HEK293 (cell line): ENCODE data around the gene RPL13A.
"Not testable (repeated sequence)": the region's sequence is repeated elsewhere in the genome, so short reads cannot be mapped to it uniquely, and the experiment has no call there.

Experiments
- CTCF ChIA-PET: fragments of 350-600 bp; formaldehyde crosslinking; extraction: SDS; loops from one replicate; lab custom pipeline; 2021; ENCODE audit warnings: antibody characterized with exemption; lab: Yijun Ruan, JAX
- POLR2A ChIA-PET: fragments of 300-600 bp; formaldehyde crosslinking; extraction: SDS; loops from one replicate; lab custom pipeline; 2020; ENCODE audit warnings: antibody characterized with exemption, inconsistent platforms; lab: Yijun Ruan, JAX
- H3K27ac ChIP-seq: fragments of 200-500 bp; sonication (Bioruptor generic); 2 replicates; pipeline ENCODE4 v1.5.1; 2014; ENCODE audit warnings: low read depth, low read length, control low read depth, inconsistent platforms; ENCODE audit errors: extremely low read depth
- H3K36me3 ChIP-seq, 2 experiments: fragments of 200-500 bp in 1 of 2; sonication (Bioruptor generic) in 1 of 2; 1 replicate in 1 of 2; 2 replicates in 1 of 2; pipeline ENCODE4 v1.5.1; 2014 to 2017; ENCODE audit warnings: inconsistent platforms in 2 of 2, low read length in 2 of 2; ENCODE audit not compliant: control insufficient read depth in 2 of 2, insufficient read depth in 1 of 2
- H3K4me1 ChIP-seq: fragments of 200-500 bp; sonication (Bioruptor generic); 2 replicates; pipeline ENCODE4 v1.5.1; 2014; ENCODE audit warnings: mild to moderate bottlenecking, low read length, inconsistent platforms; ENCODE audit not compliant: control insufficient read depth, insufficient read depth
- H3K4me3 ChIP-seq: 2 replicates; pipeline ENCODE4 v1.5.1; 2011; ENCODE audit warnings: low read depth, mild to moderate bottlenecking, control low read depth, low read length, moderate library complexity
- H3K9me3 ChIP-seq: fragments of 200-500 bp; sonication (Bioruptor generic); 2 replicates; pipeline ENCODE4 v1.5.1; 2014; ENCODE audit warnings: low read depth, low read length, inconsistent platforms; ENCODE audit not compliant: control insufficient read depth, insufficient read depth
- GLIS1 ChIP-seq: fragments of 450-650 bp; formaldehyde crosslinking; IDR thresholded peaks from 2 replicates; pipeline ENCODE4 v1.5.1; 2016; ENCODE audit warnings: missing biosample characterization, missing genetic modification characterization
- OSR2 ChIP-seq: fragments of 450-650 bp; formaldehyde crosslinking; IDR thresholded peaks from 2 replicates; pipeline ENCODE4 v1.5.1; 2016; ENCODE audit warnings: missing biosample characterization, missing genetic modification characterization
- OVOL3 ChIP-seq: fragments of 450-650 bp; formaldehyde crosslinking; IDR thresholded peaks from 2 replicates; pipeline ENCODE4 v1.5.1; 2016; ENCODE audit warnings: missing biosample characterization, missing genetic modification characterization
- SP2 ChIP-seq: fragments of 450-650 bp; formaldehyde crosslinking; IDR thresholded peaks from 2 replicates; pipeline ENCODE4 v1.5.1; 2016; ENCODE audit warnings: missing biosample characterization, missing genetic modification characterization
- WT1 ChIP-seq: fragments of 450-650 bp; formaldehyde crosslinking; IDR thresholded peaks from 2 replicates; pipeline ENCODE4 v1.5.1; 2016; ENCODE audit warnings: missing biosample characterization, missing genetic modification characterization
- YY1 ChIP-seq: fragments of 450-650 bp; formaldehyde crosslinking; IDR thresholded peaks from 2 replicates; pipeline ENCODE4 v1.5.1; 2018; ENCODE audit warnings: missing biosample characterization, missing genetic modification characterization
- ZBTB21 ChIP-seq: fragments of 450-650 bp; formaldehyde crosslinking; IDR thresholded peaks from 2 replicates; pipeline ENCODE4 v1.5.1; 2017; ENCODE audit warnings: missing biosample characterization, missing genetic modification characterization
- ZBTB8A ChIP-seq: fragments of 450-650 bp; formaldehyde crosslinking; IDR thresholded peaks from 2 replicates; pipeline ENCODE4 v1.5.1; 2016; ENCODE audit warnings: missing biosample characterization, missing genetic modification characterization
- ZFP69B ChIP-seq: fragments of 450-650 bp; formaldehyde crosslinking; IDR thresholded peaks from 2 replicates; pipeline ENCODE4 v1.5.1; 2016; ENCODE audit warnings: missing biosample characterization, missing genetic modification characterization
- ZNF121 ChIP-seq: fragments of 450-650 bp; formaldehyde crosslinking; IDR thresholded peaks from 2 replicates; pipeline ENCODE4 v1.5.1; 2016; ENCODE audit warnings: missing biosample characterization, missing genetic modification characterization
- ZNF138 ChIP-seq: fragments of 450-650 bp; formaldehyde crosslinking; IDR thresholded peaks from 2 replicates; pipeline ENCODE4 v1.5.1; 2016; ENCODE audit warnings: missing biosample characterization, missing genetic modification characterization, borderline replicate concordance
- ZNF18 ChIP-seq: fragments of 450-650 bp; formaldehyde crosslinking; IDR thresholded peaks from 2 replicates; pipeline ENCODE4 v1.5.1; 2016; ENCODE audit warnings: missing biosample characterization, missing genetic modification characterization
- ZNF266 ChIP-seq: fragments of 450-650 bp; formaldehyde crosslinking; IDR thresholded peaks from 2 replicates; pipeline ENCODE4 v1.5.1; 2016; ENCODE audit warnings: missing biosample characterization, missing genetic modification characterization, low read depth
- ZNF274 ChIP-seq, 2 experiments: fragments of 200-500 bp in 1 of 2; fragments of 450-650 bp in 1 of 2; sonication (Bioruptor generic) in 1 of 2; formaldehyde crosslinking in 1 of 2; IDR thresholded peaks; 2 replicates each; pipeline versions ENCODE4 v1.5.1 to v1.6.1; 2014 to 2016; ENCODE audit warnings: borderline replicate concordance in 1 of 2, inconsistent platforms in 1 of 2, low read length in 1 of 2, missing biosample characterization in 1 of 2, missing genetic modification characterization in 1 of 2
- ZNF280D ChIP-seq: fragments of 450-650 bp; formaldehyde crosslinking; IDR thresholded peaks from 2 replicates; pipeline ENCODE4 v1.5.1; 2016; ENCODE audit warnings: missing biosample characterization, missing genetic modification characterization
- ZNF335 ChIP-seq: fragments of 450-650 bp; formaldehyde crosslinking; conservative IDR thresholded peaks from 2 replicates; pipeline ENCODE4 v1.5.1; 2016; ENCODE audit warnings: missing biosample characterization, missing genetic modification characterization
- ZNF416 ChIP-seq: fragments of 450-650 bp; formaldehyde crosslinking; IDR thresholded peaks from 2 replicates; pipeline ENCODE4 v1.5.1; 2016; ENCODE audit warnings: missing biosample characterization, missing genetic modification characterization
- ZNF530 ChIP-seq: fragments of 450-650 bp; formaldehyde crosslinking; IDR thresholded peaks from 2 replicates; pipeline ENCODE4 v1.5.1; 2016; ENCODE audit warnings: low read depth, missing biosample characterization, missing genetic modification characterization
- ZNF610 ChIP-seq: fragments of 450-650 bp; formaldehyde crosslinking; IDR thresholded peaks from 2 replicates; pipeline ENCODE4 v1.5.1; 2016; ENCODE audit warnings: missing biosample characterization, missing genetic modification characterization, borderline replicate concordance
- ZNF626 ChIP-seq: fragments of 450-650 bp; sonication (Bioruptor Pico); formaldehyde crosslinking; IDR thresholded peaks from 2 replicates; pipeline ENCODE4 v1.5.1; 2018; ENCODE audit warnings: missing biosample characterization, missing genetic modification characterization, inconsistent platforms
- ZSCAN30 ChIP-seq: fragments of 450-650 bp; IDR thresholded peaks from 2 replicates; pipeline ENCODE4 v1.5.1; 2018; ENCODE audit warnings: missing biosample characterization, mild to moderate bottlenecking, missing genetic modification characterization, moderate library complexity
- TF ChIP-seq, protein P1 (sequence below): fragments of 450-650 bp; formaldehyde crosslinking; IDR thresholded peaks from 2 replicates; pipeline ENCODE4 v1.5.1; 2016; ENCODE audit warnings: missing biosample characterization, missing genetic modification characterization
- TF ChIP-seq, protein P2 (sequence below): fragments of 450-650 bp; formaldehyde crosslinking; IDR thresholded peaks from 2 replicates; pipeline ENCODE4 v1.5.1; 2017; ENCODE audit warnings: missing biosample characterization, missing genetic modification characterization
- TF ChIP-seq, protein P3 (sequence below): fragments of 450-650 bp; formaldehyde crosslinking; IDR thresholded peaks from 2 replicates; pipeline ENCODE4 v1.5.1; 2016; ENCODE audit warnings: missing biosample characterization, missing genetic modification characterization, borderline replicate concordance

RPL13A gene

GRCh38 chr19:49473501-49473867 is 13.9 kb upstream of the RPL13A start:
- H3K4me3 ChIP-seq = not testable (repeated sequence)

GRCh38 chr19:49473868-49474541 is 13.4 kb upstream of the RPL13A start, which contains the start of gene FLT3LG:
TSS of gene FLT3LG (plus strand) at chr19:49474215. CDS start at chr19:49474640, 425 bp downstream.
- ChIA-PET POLR2A (interaction anchor here (1.0 to 2.6 kb wide), 5 partner anchors 16 to 22 kb away, joined by 3 to 17 read pairs (median 4); partner anchors contain the start of genes ALDH16A1, PIH1D1 and RPS11), CTCF (interaction anchor here (0.6 to 2.4 kb wide), 43 partner anchors 8 to 1788 kb away, joined by 3 to 17 read pairs (median 4); partner anchors contain the start of genes FCGRT and PIH1D1)
- H3K9me3 ChIP-seq = no peaks in the 10 kb centered on the region
- peak within 1 kb of the TSS; percentile 59 for H3K4me3 ChIP-seq
- peak within 1 kb of the TSS; percentile 5; the same call in 1 of the 2 replicates for H3K27ac ChIP-seq
- H3K4me1 ChIP-seq = 0 out of 2 replicates have a peak, but pooled peaks cover 2% of the 10 kb centered on the region
- peaks cover 5 to 6% of the 10 kb centered on the region in 2 experiments; a peak in 2 of 3 replicates for H3K36me3 ChIP-seq
- peak; percentile 90 for TF ChIP-seq GLIS1 (tag by site-specific recombination)
- 0 out of 2 replicates have a peak, but pooled peaks have one; percentile 29 for TF ChIP-seq ZNF610 (tag by site-specific recombination)
- no peak for TF ChIP-seq ZNF416 (tag by site-specific recombination)
- TF ChIP-seq ZNF266 (tag by site-specific recombination) = no peak
- TF ChIP-seq YY1 (tag by site-specific recombination) = no peak
- TF ChIP-seq ZNF280D (tag by site-specific recombination) = no peak
- TF ChIP-seq ZBTB8A (tag by site-specific recombination) = peak; percentile 86
- no peak for TF ChIP-seq OVOL3 (tag by site-specific recombination)
- TF ChIP-seq, protein P1, sequence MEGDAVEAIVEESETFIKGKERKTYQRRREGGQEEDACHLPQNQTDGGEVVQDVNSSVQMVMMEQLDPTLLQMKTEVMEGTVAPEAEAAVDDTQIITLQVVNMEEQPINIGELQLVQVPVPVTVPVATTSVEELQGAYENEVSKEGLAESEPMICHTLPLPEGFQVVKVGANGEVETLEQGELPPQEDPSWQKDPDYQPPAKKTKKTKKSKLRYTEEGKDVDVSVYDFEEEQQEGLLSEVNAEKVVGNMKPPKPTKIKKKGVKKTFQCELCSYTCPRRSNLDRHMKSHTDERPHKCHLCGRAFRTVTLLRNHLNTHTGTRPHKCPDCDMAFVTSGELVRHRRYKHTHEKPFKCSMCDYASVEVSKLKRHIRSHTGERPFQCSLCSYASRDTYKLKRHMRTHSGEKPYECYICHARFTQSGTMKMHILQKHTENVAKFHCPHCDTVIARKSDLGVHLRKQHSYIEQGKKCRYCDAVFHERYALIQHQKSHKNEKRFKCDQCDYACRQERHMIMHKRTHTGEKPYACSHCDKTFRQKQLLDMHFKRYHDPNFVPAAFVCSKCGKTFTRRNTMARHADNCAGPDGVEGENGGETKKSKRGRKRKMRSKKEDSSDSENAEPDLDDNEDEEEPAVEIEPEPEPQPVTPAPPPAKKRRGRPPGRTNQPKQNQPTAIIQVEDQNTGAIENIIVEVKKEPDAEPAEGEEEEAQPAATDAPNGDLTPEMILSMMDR (tag by site-specific recombination) = peak; percentile 97
- 0 out of 2 replicates have a peak, but pooled peaks have one; percentile 36 for TF ChIP-seq WT1 (tag by site-specific recombination)
- peak; percentile 78 for TF ChIP-seq ZSCAN30 (tag by site-specific recombination)
- TF ChIP-seq ZNF138 (tag by site-specific recombination) = no peak
- no peak for TF ChIP-seq ZNF626
- TF ChIP-seq ZNF274 (IDR thresholded peaks at IDR 0.05; ENCODE audit: low read length) = no peak
- no peak for TF ChIP-seq ZNF274 (tag by site-specific recombination; IDR thresholded peaks at IDR 0.05; ENCODE audit: borderline replicate concordance)
- TF ChIP-seq ZNF530 (tag by site-specific recombination) = no peak
- no peak for TF ChIP-seq ZNF18 (tag by site-specific recombination)
- TF ChIP-seq ZFP69B (tag by site-specific recombination) = peak; percentile 87
- no peak for TF ChIP-seq ZBTB21 (tag by site-specific recombination)
- TF ChIP-seq, protein P2, sequence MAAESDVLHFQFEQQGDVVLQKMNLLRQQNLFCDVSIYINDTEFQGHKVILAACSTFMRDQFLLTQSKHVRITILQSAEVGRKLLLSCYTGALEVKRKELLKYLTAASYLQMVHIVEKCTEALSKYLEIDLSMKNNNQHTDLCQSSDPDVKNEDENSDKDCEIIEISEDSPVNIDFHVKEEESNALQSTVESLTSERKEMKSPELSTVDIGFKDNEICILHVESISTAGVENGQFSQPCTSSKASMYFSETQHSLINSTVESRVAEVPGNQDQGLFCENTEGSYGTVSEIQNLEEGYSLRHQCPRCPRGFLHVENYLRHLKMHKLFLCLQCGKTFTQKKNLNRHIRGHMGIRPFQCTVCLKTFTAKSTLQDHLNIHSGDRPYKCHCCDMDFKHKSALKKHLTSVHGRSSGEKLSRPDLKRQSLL (tag by site-specific recombination) = no peak
- TF ChIP-seq ZNF335 (tag by site-specific recombination) = peak; percentile 64
- TF ChIP-seq, protein P3, sequence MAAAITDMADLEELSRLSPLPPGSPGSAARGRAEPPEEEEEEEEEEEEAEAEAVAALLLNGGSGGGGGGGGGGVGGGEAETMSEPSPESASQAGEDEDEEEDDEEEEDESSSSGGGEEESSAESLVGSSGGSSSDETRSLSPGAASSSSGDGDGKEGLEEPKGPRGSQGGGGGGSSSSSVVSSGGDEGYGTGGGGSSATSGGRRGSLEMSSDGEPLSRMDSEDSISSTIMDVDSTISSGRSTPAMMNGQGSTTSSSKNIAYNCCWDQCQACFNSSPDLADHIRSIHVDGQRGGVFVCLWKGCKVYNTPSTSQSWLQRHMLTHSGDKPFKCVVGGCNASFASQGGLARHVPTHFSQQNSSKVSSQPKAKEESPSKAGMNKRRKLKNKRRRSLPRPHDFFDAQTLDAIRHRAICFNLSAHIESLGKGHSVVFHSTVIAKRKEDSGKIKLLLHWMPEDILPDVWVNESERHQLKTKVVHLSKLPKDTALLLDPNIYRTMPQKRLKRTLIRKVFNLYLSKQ (tag by site-specific recombination) = no peak
- 0 out of 2 replicates have a peak, but pooled peaks have one; percentile 30 for TF ChIP-seq SP2 (tag by site-specific recombination)
- no peak for TF ChIP-seq OSR2

More at GRCh38 chr19:49473501-49473867, 13.9 kb upstream of the RPL13A start:
- H3K36me3 ChIP-seq, H3K9me3 ChIP-seq, H3K4me1 ChIP-seq: not testable (repeated sequence)
- POLR2A ChIA-PET = interaction anchor here (1.0 to 2.6 kb wide), 5 partner anchors 15 to 22 kb away, joined by 3 to 17 read pairs (median 4); partner anchors contain the start of genes ALDH16A1, PIH1D1 and RPS11
- TF ChIP-seq ZNF121 = peak; percentile 98
- H3K27ac ChIP-seq = 0 out of 2 replicates have a peak overlapping the region, but pooled peaks have one; percentile 5
- CTCF ChIA-PET = interaction anchor here (0.6 to 2.4 kb wide), 43 partner anchors 9 to 1787 kb away, joined by 3 to 17 read pairs (median 4); partner anchors contain the start of genes FCGRT and PIH1D1
